ENCODE results near the gene VCPKMT.

Gene VCPKMT

GRCh38 chr14:50116966-50117365, 594 bp upstream of the VCPKMT start:
- Histone ChIP-seq H3F3A (ENCODE audit: control insufficient read depth, insufficient read depth) (peaks cover 18% of the 10 kb centered on the region), H3K36me3 (ENCODE audit: control insufficient read depth, low read length) (peaks cover 41% of the 10 kb centered on the region), H3K4me2 (ENCODE audit: low read length) (peak overlapping the region; percentile 93), H3K27me3 (ENCODE audit: control insufficient read depth, low read length) (no peaks in the 10 kb centered on the region), H3K9me2 (replicated peaks; ENCODE audit: control insufficient read depth, low read length) (no peaks in the 10 kb centered on the region), H3K4me1 (ENCODE audit: control insufficient read depth, low read length) (peaks cover 34% of the 10 kb centered on the region), H3K27ac (ENCODE audit: low read depth, low read length) (peak overlapping the region; percentile 72), H3K4me3 (ENCODE audit: low read length) (peak overlapping the region; percentile 87), H4K20me1 (ENCODE audit: control insufficient read depth, insufficient read depth, low read depth, low read length) (0 out of 2 replicates have a peak, but pooled peaks cover 7% of the 10 kb centered on the region), H3K9me3 (ENCODE audit: control insufficient read depth, insufficient read depth, low read length) (no peaks in the 10 kb centered on the region), H3K79me2 (ENCODE audit: control insufficient read depth, low read length) (peaks cover 45% of the 10 kb centered on the region)
- TF ChIP-seq EZH2phosphoT487 (IDR thresholded peaks at IDR 0.05; ENCODE audit: borderline replicate concordance, low read length) = no peak
- no peak for TF ChIP-seq CTCF (IDR thresholded peaks at IDR 0.05; ENCODE audit: low read depth, low read length, poor library complexity, severe bottlenecking)

- Histone ChIP-seq H3K79me2 (ENCODE audit: control insufficient read depth, low read length) (peaks cover 61% of the 10 kb centered on the region), H3K4me3 (ENCODE audit: low read length) (peak overlapping the region; percentile 63), H4K20me1 (ENCODE audit: control insufficient read depth, insufficient read depth, low read depth, low read length) (peaks cover 15% of the 10 kb centered on the region; the same call in 1 of the 2 replicates), H3K4me1 (ENCODE audit: control insufficient read depth, low read length) (peaks cover 37% of the 10 kb centered on the region), H3K9me2 (replicated peaks; ENCODE audit: control insufficient read depth, low read length) (no peaks in the 10 kb centered on the region), H3K4me2 (ENCODE audit: low read length) (peak overlapping the region; percentile 93), H3K9me3 (ENCODE audit: control insufficient read depth, insufficient read depth, low read length) (no peaks in the 10 kb centered on the region), H3K27ac (ENCODE audit: low read depth, low read length) (peak overlapping the region; percentile 41), H3K27me3 (ENCODE audit: control insufficient read depth, low read length) (no peaks in the 10 kb centered on the region), H3F3A (ENCODE audit: control insufficient read depth, insufficient read depth) (peaks cover 35% of the 10 kb centered on the region), H3K36me3 (ENCODE audit: control insufficient read depth, low read length) (peaks cover 72% of the 10 kb centered on the region)
- TF ChIP-seq EZH2phosphoT487 (IDR thresholded peaks at IDR 0.05; ENCODE audit: borderline replicate concordance, low read length) = no peak
- no peak for TF ChIP-seq CTCF (IDR thresholded peaks at IDR 0.05; ENCODE audit: low read depth, low read length, poor library complexity, severe bottlenecking)
Measured at GRCh38 chr14:50113381-50114035, 2.9 kb downstream of the VCPKMT start.

GRCh38 chr14:50110323-50111037, 5.9 kb downstream of the VCPKMT start:
- H3F3A ChIP-seq (ENCODE audit: control insufficient read depth, insufficient read depth) = peaks cover 46% of the 10 kb centered on the region
- peaks cover 14% of the 10 kb centered on the region; the same call in 1 of the 2 replicates for H4K20me1 ChIP-seq (ENCODE audit: control insufficient read depth, insufficient read depth, low read depth, low read length)
- no peak overlapping the region for H3K4me3 ChIP-seq (ENCODE audit: low read length)
- peaks cover 48% of the 10 kb centered on the region for H3K79me2 ChIP-seq (ENCODE audit: control insufficient read depth, low read length)
- no peak overlapping the region for H3K4me2 ChIP-seq (ENCODE audit: low read length)
- no peaks in the 10 kb centered on the region for H3K9me2 ChIP-seq (replicated peaks; ENCODE audit: control insufficient read depth, low read length)
- H3K36me3 ChIP-seq (ENCODE audit: control insufficient read depth, low read length) = peaks cover 73% of the 10 kb centered on the region
- H3K27ac ChIP-seq (ENCODE audit: low read depth, low read length) = no peak overlapping the region
- TF ChIP-seq EZH2phosphoT487 (IDR thresholded peaks at IDR 0.05; ENCODE audit: borderline replicate concordance, low read length) (no peak), CTCF (IDR thresholded peaks at IDR 0.05; ENCODE audit: low read depth, low read length, poor library complexity, severe bottlenecking) (no peak)
- H3K4me1 ChIP-seq (ENCODE audit: control insufficient read depth, low read length) = peaks cover 30% of the 10 kb centered on the region
- H3K9me3 ChIP-seq (ENCODE audit: control insufficient read depth, insufficient read depth, low read length) = no peaks in the 10 kb centered on the region
- H3K27me3 ChIP-seq (ENCODE audit: control insufficient read depth, low read length) = no peaks in the 10 kb centered on the region

All from DOHH2 (cell line).